ENCODE results near the gene BANF2. TPM values are rescaled to one million over a fixed set of nuclear protein-coding genes. Genes with fewer than 3 reads are reported as not detected.

The BANF2 gene
- total RNA-seq, 1 experiment from 2014 or later = not detected

GRCh38 chr20:17682889-17683198 lies 16.9 kb upstream of the BANF2 start:
- Histone ChIP-seq H3K36me3 (ENCODE audit: control insufficient read depth in 1 of 2, insufficient read depth in 2 of 2, low read length in 2 of 2) (peaks cover 10% of the 10 kb centered on the region in 2 experiments; a peak in 2 of 4 replicates), H3K4me1 (ENCODE audit: control insufficient read depth in 1 of 2, insufficient read depth in 2 of 2, low read length in 2 of 2) (peaks cover 24 to 33% of the 10 kb centered on the region in 2 experiments), H3K4me2 (ENCODE audit: low read length) (peak overlapping the region; percentile 83), H2AFZ (ENCODE audit: low read depth, low read length, poor library complexity, severe bottlenecking) (no peak overlapping the region), H4K20me1 (ENCODE audit: insufficient read depth) (no peaks in the 10 kb centered on the region), H3K9me3 (ENCODE audit: control insufficient read depth in 1 of 2, insufficient read depth in 1 of 2, low read depth in 1 of 2, low read length in 2 of 2) (no peaks in the 10 kb centered on the region), H3K4me3 (replicated peaks in 1 of 2; ENCODE audit: low read depth in 1 of 2, low read length in 2 of 2) (peak overlapping the region; percentile 56 to 78), H3K27me3 (ENCODE audit: insufficient read depth, low read length) (peaks cover 12% of the 10 kb centered on the region; the same call in 1 of the 2 replicates), H3K27ac (ENCODE audit: low read depth, low read length) (no peak overlapping the region; the same call in 1 of the 2 replicates), H3K9ac (ENCODE audit: low read length) (peak overlapping the region; percentile 45; the same call in 1 of the 2 replicates), H3K9me2 (ENCODE audit: insufficient read depth) (no peaks in the 10 kb centered on the region), H3K79me2 (ENCODE audit: insufficient read depth, low read length) (peaks cover 31% of the 10 kb centered on the region)
- TF ChIP-seq TCF7L2 (IDR thresholded peaks at IDR 0.05; ENCODE audit: borderline replicate concordance, extremely low read depth, insufficient read depth, insufficient read length) = no peak
- TF ChIP-seq EGR1 (IDR thresholded peaks at IDR 0.05; ENCODE audit: low read depth) = 0 out of 2 replicates have a peak, but pooled peaks have one; percentile 23
- ChIA-PET RAD21 (ENCODE audit: low non-redundant PET in 1 of 2, low total read pairs in 2 of 2, uncharacterized antibody in 2 of 2, unreplicated experiment in 2 of 2) (interaction anchor here (0.9 to 1.2 kb wide), 3 partner anchors 167 to 255 kb away, joined by 3 to 4 read pairs (median 4); no protein-coding TSS in a partner anchor), POLR2A (interaction anchor here (0.8 to 2.1 kb wide), 15 partner anchors 8 to 256 kb away, joined by 3 to 9 read pairs (median 4); partner anchors contain the start of gene DSTN), CTCF (interaction anchor here (0.6 to 2.0 kb wide), 31 partner anchors 9 to 288 kb away, joined by 3 to 18 read pairs (median 4); partner anchors contain the start of gene BANF2)
- TSS peak; percentile 60 for BruUV-seq (replicated peaks)
- intact Hi-C loops (cut with micrococcal nuclease) = loop anchor here (1.0 to 2.0 kb wide), 2 partner anchors 160 to 215 kb away; no protein-coding TSS in a partner anchor
- DNase-seq (ENCODE audit: low read depth, low spot score) (no peak), ATAC-seq (no peak)

GRCh38 chr20:17683218-17684076 lies 16.3 kb upstream of the BANF2 start:
- CTCF ChIA-PET = interaction anchor here (0.6 to 2.0 kb wide), 23 partner anchors 8 to 256 kb away, joined by 3 to 18 read pairs (median 4); partner anchors contain the start of gene BANF2
- Histone ChIP-seq H3K79me2 (ENCODE audit: insufficient read depth, low read length) (peaks cover 25% of the 10 kb centered on the region), H3K4me1 (ENCODE audit: control insufficient read depth in 1 of 2, insufficient read depth in 2 of 2, low read length in 2 of 2) (peaks cover 22 to 30% of the 10 kb centered on the region in 2 experiments), H3K27me3 (ENCODE audit: insufficient read depth, low read length) (peaks cover 12% of the 10 kb centered on the region; the same call in 1 of the 2 replicates), H3K9ac (ENCODE audit: low read length) (no peak overlapping the region), H3K9me3 (ENCODE audit: control insufficient read depth in 1 of 2, insufficient read depth in 1 of 2, low read depth in 1 of 2, low read length in 2 of 2) (no peaks in the 10 kb centered on the region), H2AFZ (ENCODE audit: low read depth, low read length, poor library complexity, severe bottlenecking) (no peak overlapping the region), H3K27ac (ENCODE audit: low read depth, low read length) (no peak overlapping the region), H3K36me3 (ENCODE audit: control insufficient read depth in 1 of 2, insufficient read depth in 2 of 2, low read length in 2 of 2) (peaks cover 7 to 10% of the 10 kb centered on the region in 2 experiments; a peak in 2 of 4 replicates), H3K9me2 (ENCODE audit: insufficient read depth) (no peaks in the 10 kb centered on the region), H3K4me3 (replicated peaks in 1 of 2; ENCODE audit: low read depth in 1 of 2, low read length in 2 of 2) (no peak overlapping the region; a peak in 1 of 4 replicates), H4K20me1 (ENCODE audit: insufficient read depth) (no peaks in the 10 kb centered on the region), H3K4me2 (ENCODE audit: low read length) (peak overlapping the region; percentile 83; the same call in 1 of the 2 replicates)
- TF ChIP-seq RAD21 (IDR thresholded peaks at IDR 0.05; ENCODE audit: low read depth) (no peak), ZNF274 (IDR thresholded peaks at IDR 0.05; ENCODE audit: low read depth, low read length) (no peak), TCF7L2 (IDR thresholded peaks at IDR 0.05; ENCODE audit: borderline replicate concordance, extremely low read depth, insufficient read depth, insufficient read length) (no peak), EZH2phosphoT487 (IDR thresholded peaks at IDR 0.05; ENCODE audit: borderline replicate concordance) (no peak), EZH2 (IDR thresholded peaks at IDR 0.05) (no peak), ZBTB33 (IDR thresholded peaks at IDR 0.05; ENCODE audit: extremely low read depth, insufficient replicate concordance, low read length) (no peak), ELF1 (IDR thresholded peaks at IDR 0.05; ENCODE audit: borderline replicate concordance, low read depth) (no peak), CBX3 (IDR thresholded peaks at IDR 0.05; ENCODE audit: low read depth) (no peak), SIN3A (IDR thresholded peaks at IDR 0.05; ENCODE audit: low read depth) (no peak), CEBPB (IDR thresholded peaks at IDR 0.05; ENCODE audit: low read depth) (no peak)
- DNase-seq (ENCODE audit: low read depth, low spot score) = no peak
- ATAC-seq = no peak
- RAD21 ChIA-PET (ENCODE audit: low non-redundant PET in 1 of 2, low total read pairs in 2 of 2, uncharacterized antibody in 2 of 2, unreplicated experiment in 2 of 2) = interaction anchor here (0.9 to 1.2 kb wide), 2 partner anchors 215 to 255 kb away, joined by 4 read pairs; no protein-coding TSS in a partner anchor
- BruUV-seq (replicated peaks) = no TSS peak
- intact Hi-C loops (cut with micrococcal nuclease) = loop anchor here (2.0 kb wide), 1 partner anchor 159 kb away; no protein-coding TSS in a partner anchor
- POLR2A ChIA-PET = interaction anchor here (1.1 to 2.1 kb wide), 7 partner anchors 8 to 214 kb away, joined by 3 to 9 read pairs (median 6); no protein-coding TSS in a partner anchor

Data from HCT116 (cell line).